ENCODE results near the gene PRDM5.

- no peak for TF ChIP-seq CTCF (conservative IDR thresholded peaks at IDR 0.05)
- TF ChIP-seq EZH2 (IDR thresholded peaks at IDR 0.05; ENCODE audit: low read depth) = no peak
Measured at GRCh38 chr4:120688791-120689190, 233.7 kb downstream of the PRDM5 start.
